NT2/D1 (cell line): ENCODE results near the gene AMPD3.

Source experiments
- DNase-seq: peaks from one replicate; pipeline ENCODE4 v3.0.0-alpha.2; 2011; ENCODE audit warnings: low read depth, low spot score
- H3K27me3 ChIP-seq: 2 replicates; pipeline ENCODE4 v1.6.0; 2011; ENCODE audit warnings: mild to moderate bottlenecking; ENCODE audit not compliant: insufficient read length, insufficient read depth
- H3K36me3 ChIP-seq: 2 replicates; pipeline ENCODE4 v1.6.1; 2011; ENCODE audit warnings: mild to moderate bottlenecking, low read length, mixed read lengths; ENCODE audit not compliant: insufficient read depth, insufficient read length
- H3K4me1 ChIP-seq: 2 replicates; pipeline ENCODE4 v1.5.1; 2011; ENCODE audit not compliant: insufficient read depth, insufficient read length
- H3K4me3 ChIP-seq: 2 replicates; pipeline ENCODE4 v1.5.1; 2011; ENCODE audit warnings: low read depth; ENCODE audit not compliant: insufficient read length
- H3K9ac ChIP-seq: 2 replicates; pipeline ENCODE4 v1.6.0; 2011; ENCODE audit warnings: low read depth; ENCODE audit not compliant: insufficient read length
- H3K9me3 ChIP-seq: 2 replicates; pipeline ENCODE4 v1.5.1; 2011; ENCODE audit warnings: mild to moderate bottlenecking, low read length; ENCODE audit not compliant: insufficient read depth
- SUZ12 ChIP-seq: IDR thresholded peaks from 2 replicates; pipeline ENCODE4 v1.6.1; 2011; ENCODE audit not compliant: insufficient read length, insufficient read depth; ENCODE audit errors: extremely low read depth
- YY1 ChIP-seq: IDR thresholded peaks from 2 replicates; pipeline ENCODE4 v1.6.1; 2011; ENCODE audit not compliant: insufficient read length, insufficient read depth
- ZNF274 ChIP-seq: IDR thresholded peaks from 2 replicates; pipeline ENCODE4 v1.6.1; 2011; ENCODE audit warnings: mild to moderate bottlenecking, low read depth, low read length

The AMPD3 gene

GRCh38 chr11:10478574-10479550 lies 23.8 kb downstream of the AMPD3 start:
- Histone ChIP-seq H3K4me1 (no peaks in the 10 kb centered on the region), H3K4me3 (no peak overlapping the region), H3K9ac (no peak overlapping the region), H3K36me3 (no peaks in the 10 kb centered on the region), H3K27me3 (no peaks in the 10 kb centered on the region), H3K9me3 (no peaks in the 10 kb centered on the region)
- TF ChIP-seq SUZ12, result no peak
- no peak for TF ChIP-seq YY1
- no peak for TF ChIP-seq ZNF274
- DNase-seq, result no peak

DNA sequence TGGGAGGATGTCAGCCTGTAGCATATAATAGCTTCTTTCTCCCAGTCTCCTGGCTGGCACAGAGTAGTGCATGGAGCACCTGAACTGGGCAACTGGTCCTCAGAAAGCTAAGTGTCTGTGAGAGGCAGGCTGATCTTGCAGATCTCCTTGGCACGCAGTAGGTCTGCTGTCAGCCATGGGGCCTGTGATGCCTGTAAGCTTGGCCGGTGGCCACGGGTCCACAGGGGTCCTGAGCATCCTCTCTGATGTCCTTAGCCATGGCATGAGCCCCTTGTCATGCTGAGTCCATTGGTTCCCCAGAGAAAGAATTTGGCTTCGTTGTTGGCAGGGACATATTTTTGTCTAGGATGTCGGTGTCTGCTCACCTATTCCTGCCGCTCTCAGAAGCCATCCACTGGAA lies 25.0 kb downstream of the AMPD3 start:
- DNase-seq, result no peak
- no peaks in the 10 kb centered on the region for H3K4me1 ChIP-seq
- H3K27me3 ChIP-seq, result no peaks in the 10 kb centered on the region
- H3K36me3 ChIP-seq, result no peaks in the 10 kb centered on the region
- H3K9me3 ChIP-seq, result no peaks in the 10 kb centered on the region
- no peak overlapping the region for H3K9ac ChIP-seq
- H3K4me3 ChIP-seq, result no peak overlapping the region
- TF ChIP-seq YY1 (no peak), SUZ12 (no peak), ZNF274 (no peak)

- Histone ChIP-seq H3K9me3 (no peaks in the 10 kb centered on the region), H3K4me3 (no peak overlapping the region), H3K36me3 (no peaks in the 10 kb centered on the region), H3K9ac (no peak overlapping the region), H3K4me1 (no peaks in the 10 kb centered on the region), H3K27me3 (no peaks in the 10 kb centered on the region)
- TF ChIP-seq YY1, result no peak
- TF ChIP-seq SUZ12, result no peak
- TF ChIP-seq ZNF274, result no peak
- DNase-seq, result no peak
Observed at GRCh38 chr11:10480760-10481159, 25.7 kb downstream of the AMPD3 start.

DNA sequence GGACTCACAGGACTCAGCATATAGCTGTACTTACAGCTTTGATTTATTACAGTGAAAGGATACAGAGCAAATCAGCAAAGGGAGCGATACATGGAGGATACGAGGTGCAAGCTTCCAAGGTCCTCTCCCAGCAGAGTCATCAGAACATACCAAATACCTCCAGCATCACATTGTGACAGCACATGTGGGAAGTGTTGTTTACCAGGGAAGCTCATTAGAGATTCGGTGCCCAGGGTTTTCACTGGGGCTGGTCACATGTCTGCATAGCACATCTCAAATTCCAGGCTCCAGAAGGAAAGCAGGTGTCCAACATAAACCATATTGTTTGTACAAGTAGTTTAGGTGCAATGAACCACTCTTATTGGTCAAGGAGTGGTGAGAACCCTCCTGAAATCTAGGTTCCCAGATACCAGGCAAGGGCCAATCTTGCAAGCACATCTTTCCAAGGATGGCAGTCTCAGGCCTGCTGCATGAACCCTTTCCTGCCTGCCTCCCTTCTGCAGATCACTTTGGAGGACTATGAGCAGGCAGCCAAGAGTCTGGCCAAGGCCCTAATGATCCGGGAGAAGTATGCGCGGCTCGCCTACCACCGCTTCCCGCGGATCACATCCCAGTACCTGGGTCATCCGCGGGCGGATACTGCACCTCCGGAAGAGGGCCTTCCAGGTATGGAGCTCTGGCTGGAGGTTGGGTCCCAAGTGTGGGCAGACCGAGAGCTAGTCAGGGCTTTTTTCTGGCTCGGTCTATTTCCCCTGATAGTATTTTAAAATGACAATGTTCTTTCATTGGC lies 26.7 kb downstream of the AMPD3 start:
- no peaks in the 10 kb centered on the region for H3K27me3 ChIP-seq
- DNase-seq, result no peak
- H3K4me3 ChIP-seq, result no peak overlapping the region
- H3K9ac ChIP-seq, result no peak overlapping the region
- no peaks in the 10 kb centered on the region for H3K4me1 ChIP-seq
- no peaks in the 10 kb centered on the region for H3K9me3 ChIP-seq
- TF ChIP-seq YY1 (no peak), ZNF274 (no peak), SUZ12 (no peak)
- H3K36me3 ChIP-seq, result no peaks in the 10 kb centered on the region

GRCh38 chr11:10483174-10483573 lies 28.1 kb downstream of the AMPD3 start:
- H3K27me3 ChIP-seq, result no peaks in the 10 kb centered on the region
- no peaks in the 10 kb centered on the region for H3K4me1 ChIP-seq
- H3K36me3 ChIP-seq, result no peaks in the 10 kb centered on the region
- DNase-seq, result no peak
- H3K4me3 ChIP-seq, result no peak overlapping the region
- TF ChIP-seq ZNF274, result no peak
- no peak for TF ChIP-seq SUZ12
- no peak for TF ChIP-seq YY1
- no peak overlapping the region for H3K9ac ChIP-seq
- no peaks in the 10 kb centered on the region for H3K9me3 ChIP-seq

DNA sequence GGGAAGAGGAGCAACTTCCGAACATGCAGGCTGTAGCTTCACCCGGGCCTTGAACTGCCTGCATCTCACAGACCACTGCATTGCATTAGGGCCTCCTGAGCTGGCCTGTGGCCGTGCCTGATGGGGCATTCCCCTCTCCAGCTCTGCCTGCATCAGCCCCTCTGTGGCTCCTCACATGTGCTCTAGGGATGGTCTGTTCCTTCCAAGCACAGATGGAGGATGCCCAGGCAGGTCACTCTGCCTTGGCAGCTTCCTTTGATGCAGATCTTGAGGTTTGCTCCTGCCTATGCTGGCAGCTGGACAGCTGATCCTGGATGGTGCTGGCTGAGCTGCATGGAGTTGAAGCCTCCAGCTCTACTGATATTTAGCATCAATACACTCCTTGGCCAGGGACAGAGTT lies 28.5 kb downstream of the AMPD3 start:
- TF ChIP-seq SUZ12 (no peak), YY1 (no peak), ZNF274 (no peak)
- no peak overlapping the region for H3K4me3 ChIP-seq
- H3K9me3 ChIP-seq, result no peaks in the 10 kb centered on the region
- no peaks in the 10 kb centered on the region for H3K4me1 ChIP-seq
- no peaks in the 10 kb centered on the region for H3K27me3 ChIP-seq
- H3K36me3 ChIP-seq, result no peaks in the 10 kb centered on the region
- no peak for DNase-seq
- H3K9ac ChIP-seq, result no peak overlapping the region
